ES-I3 (cell line): ENCODE results near the gene DLGAP1.

ENCODE experiments used
- H3K36me3 ChIP-seq: 2 replicates; pipeline ENCODE4 v1.6.1; 2013; ENCODE audit warnings: mild to moderate bottlenecking, low read length, control low read depth, moderate library complexity; ENCODE audit not compliant: insufficient read depth
- H3K4me1 ChIP-seq: 2 replicates; pipeline ENCODE4 v1.6.1; 2013; ENCODE audit warnings: mild to moderate bottlenecking, control low read depth, low read length; ENCODE audit not compliant: insufficient read depth
- H3K9ac ChIP-seq: 2 replicates; pipeline ENCODE4 v1.6.1; 2013; ENCODE audit warnings: low read depth, mild to moderate bottlenecking, low read length, moderate library complexity
- H3K9me3 ChIP-seq: 2 replicates; pipeline ENCODE4 v1.6.1; 2013; ENCODE audit warnings: mild to moderate bottlenecking, low read length, moderate library complexity; ENCODE audit not compliant: control insufficient read depth, insufficient read depth

DLGAP1 gene

DNA sequence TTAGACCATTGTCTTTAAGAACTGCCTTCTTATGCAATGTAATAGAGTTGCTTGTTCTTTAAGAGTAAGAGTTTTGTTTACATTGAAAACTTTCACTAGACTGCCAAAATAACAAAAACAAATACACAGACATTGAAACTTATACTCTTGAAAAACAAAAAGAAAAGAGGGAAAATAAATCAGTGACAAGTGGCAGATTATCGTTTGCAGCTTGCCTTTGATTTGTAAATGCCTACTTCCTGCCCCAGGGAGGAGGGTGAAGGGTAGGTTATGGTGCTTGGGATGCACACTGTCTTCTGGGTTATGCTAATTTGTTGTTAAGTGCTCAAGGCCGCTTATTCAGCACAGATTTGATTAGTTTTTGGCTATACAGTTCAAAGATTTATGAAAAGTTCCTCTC is 806.5 kb downstream of the DLGAP1 start:
- no peaks in the 10 kb centered on the region for H3K36me3 ChIP-seq
- no peak overlapping the region for H3K9ac ChIP-seq
- no peaks in the 10 kb centered on the region for H3K9me3 ChIP-seq
- H3K4me1 ChIP-seq, result peaks cover 38% of the 10 kb centered on the region

GRCh38 chr18:3648200-3648599 is 806.9 kb downstream of the DLGAP1 start:
- no peaks in the 10 kb centered on the region for H3K36me3 ChIP-seq
- H3K9ac ChIP-seq, result no peak overlapping the region
- H3K4me1 ChIP-seq, result peaks cover 35% of the 10 kb centered on the region

DNA sequence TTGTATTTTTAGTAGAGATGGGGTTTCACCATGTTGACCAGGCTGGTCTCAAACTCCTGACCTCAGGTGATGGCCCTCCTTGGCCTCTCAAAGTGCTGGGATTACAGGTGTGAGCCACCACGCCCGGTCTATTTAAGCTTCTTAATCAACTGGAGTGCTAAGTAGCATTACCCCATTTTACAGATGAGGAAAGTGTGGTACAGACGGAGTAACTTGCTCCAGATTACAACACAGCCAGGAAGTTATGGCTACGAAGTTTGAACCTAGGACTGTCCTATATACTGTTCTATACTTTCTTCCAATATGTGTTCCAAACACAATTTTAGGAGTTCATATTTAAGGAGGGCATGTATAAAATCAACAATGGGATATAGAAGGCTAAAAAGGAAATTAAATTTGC is 807.5 kb downstream of the DLGAP1 start:
- Histone ChIP-seq H3K4me1 (peaks cover 30% of the 10 kb centered on the region), H3K36me3 (no peaks in the 10 kb centered on the region), H3K9ac (no peak overlapping the region), H3K9me3 (no peaks in the 10 kb centered on the region)

More at GRCh38 chr18:3648200-3648599, 806.9 kb downstream of the DLGAP1 start:
- no peaks in the 10 kb centered on the region for H3K9me3 ChIP-seq

DNA sequence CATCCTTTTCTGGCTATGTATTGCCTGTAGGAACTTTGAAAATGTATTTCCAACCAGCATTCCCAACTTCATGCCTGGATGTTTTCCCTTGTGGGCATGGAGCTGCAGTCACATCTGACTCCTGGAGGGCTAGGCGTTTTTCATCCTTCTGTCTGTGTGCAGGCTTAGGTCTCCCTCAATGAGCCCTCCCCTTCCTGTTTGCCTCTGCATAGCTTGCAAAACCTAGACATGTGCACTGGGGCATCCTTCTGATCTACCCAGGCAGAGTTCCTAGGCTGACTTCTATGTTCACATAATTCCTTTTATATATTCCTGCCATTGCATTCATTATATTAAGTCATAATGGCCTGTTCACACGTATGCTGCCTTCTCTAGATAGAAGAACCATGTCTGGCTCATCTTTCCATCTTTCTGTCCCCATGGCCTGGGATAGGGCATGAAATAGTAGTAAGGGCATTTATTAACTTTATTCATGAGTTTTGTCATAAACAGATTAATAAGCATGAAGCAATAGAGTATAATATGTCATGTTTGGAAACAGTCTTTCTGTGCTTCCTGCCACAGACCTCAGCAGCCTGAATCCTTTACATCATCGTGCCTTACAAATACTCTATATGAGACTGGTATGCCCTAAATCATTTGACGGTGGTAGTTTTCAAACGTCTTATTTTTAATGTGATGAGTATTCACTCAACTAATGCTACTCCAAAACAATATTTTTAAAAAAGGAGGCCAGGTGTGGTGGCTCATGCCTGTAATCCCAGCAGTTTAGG is 809.5 kb downstream of the DLGAP1 start:
- Histone ChIP-seq H3K9me3 (no peaks in the 10 kb centered on the region), H3K4me1 (peaks cover 27% of the 10 kb centered on the region), H3K9ac (no peak overlapping the region), H3K36me3 (no peaks in the 10 kb centered on the region)

- Histone ChIP-seq H3K9ac (no peak overlapping the region), H3K36me3 (no peaks in the 10 kb centered on the region), H3K4me1 (no peaks in the 10 kb centered on the region), H3K9me3 (no peaks in the 10 kb centered on the region)
Measured at GRCh38 chr18:3634250-3634939, 820.7 kb downstream of the DLGAP1 start.

DNA sequence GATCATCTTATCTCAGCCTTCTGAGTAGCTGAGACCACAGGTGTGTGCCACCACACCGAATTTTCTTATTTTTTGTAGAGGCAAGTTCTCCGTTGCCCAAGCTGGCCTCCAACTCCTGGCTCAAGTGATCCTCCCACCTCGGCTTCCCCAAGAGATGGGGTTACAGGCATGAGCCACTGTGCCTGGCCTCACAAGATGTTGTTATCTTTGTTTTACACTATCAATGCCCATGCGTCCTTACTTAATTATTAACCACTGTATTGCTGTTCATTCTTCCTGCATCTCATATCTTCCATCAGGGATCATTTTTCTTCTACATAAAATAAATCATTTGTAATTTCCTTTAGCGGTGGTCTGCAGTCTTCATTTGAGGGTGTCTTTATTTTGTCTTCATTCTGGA is 823.2 kb downstream of the DLGAP1 start:
- Histone ChIP-seq H3K4me1 (no peaks in the 10 kb centered on the region), H3K9ac (no peak overlapping the region), H3K36me3 (no peaks in the 10 kb centered on the region), H3K9me3 (no peaks in the 10 kb centered on the region)

GRCh38 chr18:3626929-3627458 is 828.1 kb downstream of the DLGAP1 start:
- no peaks in the 10 kb centered on the region for H3K36me3 ChIP-seq
- no peak overlapping the region for H3K9ac ChIP-seq
- H3K9me3 ChIP-seq, result no peaks in the 10 kb centered on the region
- peaks cover 36% of the 10 kb centered on the region for H3K4me1 ChIP-seq

GRCh38 chr18:3625742-3626091 is 829.4 kb downstream of the DLGAP1 start:
- no peaks in the 10 kb centered on the region for H3K36me3 ChIP-seq
- H3K9me3 ChIP-seq, result no peaks in the 10 kb centered on the region
- peak overlapping the region; percentile 34; the same call in 1 of the 2 replicates for H3K9ac ChIP-seq
- H3K4me1 ChIP-seq, result peaks cover 36% of the 10 kb centered on the region

DNA sequence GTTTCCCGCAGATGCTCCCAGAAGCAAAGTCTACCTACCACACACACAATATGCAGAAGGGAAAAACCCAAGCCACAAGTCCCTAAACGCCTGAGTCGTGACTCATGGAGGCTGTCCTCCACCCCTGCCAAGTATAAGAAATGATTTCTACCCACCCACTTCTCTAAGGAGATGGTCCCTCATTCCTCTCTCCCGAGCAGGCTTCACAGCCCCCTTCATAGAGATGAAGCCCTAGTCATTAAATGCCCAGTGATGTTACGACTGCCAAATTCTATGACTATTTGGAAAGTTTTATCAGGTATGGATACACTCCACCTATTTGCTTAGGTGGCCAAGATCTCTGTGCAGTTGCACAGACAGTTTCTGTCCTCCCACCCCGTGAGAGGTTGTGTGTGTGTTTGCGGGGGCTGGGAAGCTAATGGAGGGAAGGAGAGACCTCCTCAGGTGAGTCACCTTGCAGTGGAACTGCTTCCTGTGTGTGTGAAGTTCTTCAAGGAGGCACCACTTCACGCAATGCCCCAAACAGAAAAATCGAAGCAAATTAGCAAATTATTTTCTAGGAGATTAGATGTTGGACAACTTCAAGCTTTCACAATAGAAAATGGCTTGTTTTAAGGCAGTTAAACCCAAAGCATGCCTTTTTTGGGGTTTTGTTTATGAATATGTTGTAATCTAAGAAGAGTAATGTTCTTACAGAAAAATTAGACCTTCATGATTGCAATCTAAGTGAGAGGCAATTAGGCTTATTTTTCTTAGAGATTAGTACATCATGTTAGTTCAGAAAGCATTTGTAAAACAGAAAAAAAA is 830.0 kb downstream of the DLGAP1 start:
- Histone ChIP-seq H3K36me3 (no peaks in the 10 kb centered on the region), H3K4me1 (peaks cover 36% of the 10 kb centered on the region), H3K9ac (peak overlapping the region; percentile 34), H3K9me3 (no peaks in the 10 kb centered on the region)

DNA sequence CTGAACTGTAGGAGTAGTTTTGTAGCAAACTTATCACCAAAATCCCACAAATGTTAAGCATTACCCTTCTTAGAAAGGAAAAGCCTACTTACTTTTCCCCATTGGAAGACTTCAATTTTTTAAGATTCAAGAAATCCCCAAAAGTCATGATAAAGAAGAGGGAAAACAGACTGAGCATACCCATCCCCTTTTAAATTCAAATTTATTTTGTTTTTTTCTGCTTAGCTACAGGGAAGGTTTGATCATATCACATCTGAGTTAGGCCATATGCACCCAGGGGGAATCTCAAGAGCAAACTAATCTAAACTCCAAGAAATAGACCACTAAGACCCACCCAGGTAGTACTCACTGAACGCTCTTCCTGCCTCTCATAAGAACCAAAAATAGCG is 830.6 kb downstream of the DLGAP1 start:
- Histone ChIP-seq H3K36me3 (no peaks in the 10 kb centered on the region), H3K9me3 (no peaks in the 10 kb centered on the region), H3K9ac (peak overlapping the region; percentile 34), H3K4me1 (peaks cover 36% of the 10 kb centered on the region)

- H3K36me3 ChIP-seq, result no peaks in the 10 kb centered on the region
- H3K9me3 ChIP-seq, result no peaks in the 10 kb centered on the region
- H3K9ac ChIP-seq, result peak overlapping the region; percentile 34
- peaks cover 36% of the 10 kb centered on the region for H3K4me1 ChIP-seq
Measured at GRCh38 chr18:3623769-3624545, 831.1 kb downstream of the DLGAP1 start.

DNA sequence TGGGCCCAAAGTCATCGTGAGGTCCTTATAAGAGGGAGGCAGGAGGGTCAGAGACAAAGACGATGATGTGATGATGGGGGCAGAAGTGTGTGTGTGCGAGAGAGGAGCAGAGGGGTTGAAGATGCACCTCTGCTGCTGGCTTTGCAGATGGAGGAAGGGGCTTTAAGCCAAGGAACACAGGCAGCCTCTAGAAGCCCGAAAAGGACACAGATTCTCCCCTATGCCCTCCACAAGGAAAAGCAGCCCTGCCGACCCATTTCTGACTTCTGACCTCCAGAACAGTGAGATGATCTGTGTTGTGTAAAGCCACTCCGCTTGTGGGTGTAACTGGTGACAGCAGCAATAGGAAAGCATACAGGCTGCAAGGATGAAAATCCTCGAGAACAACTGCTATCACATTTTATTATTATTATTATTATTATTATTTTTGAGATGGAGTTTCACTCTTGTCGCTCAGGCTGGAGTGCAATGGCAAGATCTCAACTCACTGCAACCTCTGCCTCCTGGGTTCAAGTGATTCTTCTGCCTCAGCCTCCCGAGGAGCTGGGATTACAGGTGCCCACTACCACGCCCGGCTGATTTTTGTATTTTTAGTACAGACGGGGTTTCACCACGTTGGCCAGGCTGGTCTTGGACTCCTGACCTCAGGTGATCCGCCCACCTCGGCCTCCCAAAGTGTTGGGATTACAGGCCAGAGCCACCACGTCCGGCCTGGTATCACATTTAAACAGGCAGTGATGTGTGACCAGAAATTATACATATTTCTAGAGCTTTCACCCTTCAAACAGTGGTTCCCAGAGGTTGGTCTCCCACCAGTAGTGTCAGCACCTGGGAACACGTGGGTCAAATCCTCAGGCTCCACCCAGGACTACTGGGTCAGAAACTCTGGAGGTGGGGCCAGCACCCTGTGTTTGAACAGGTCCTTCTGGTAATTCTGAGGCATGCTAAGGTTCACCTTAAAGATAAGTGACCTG is 834.7 kb downstream of the DLGAP1 start:
- no peaks in the 10 kb centered on the region for H3K36me3 ChIP-seq
- no peak overlapping the region for H3K9ac ChIP-seq
- peaks cover 32% of the 10 kb centered on the region for H3K4me1 ChIP-seq
- no peaks in the 10 kb centered on the region for H3K9me3 ChIP-seq

- Histone ChIP-seq H3K36me3 (no peaks in the 10 kb centered on the region), H3K9ac (no peak overlapping the region), H3K4me1 (peaks cover 28% of the 10 kb centered on the region), H3K9me3 (no peaks in the 10 kb centered on the region)
Measured at GRCh38 chr18:3619746-3620145, 835.4 kb downstream of the DLGAP1 start.
